ENCODE data around the gene SPAG16. TPM values are rescaled to one million over a fixed set of nuclear protein-coding genes. Genes with fewer than 3 reads are reported as not detected.
"Not testable (repeated sequence)": the region's sequence is repeated elsewhere in the genome, so short reads cannot be mapped to it uniquely, and the experiment has no call there.

The SPAG16 gene
- total RNA-seq, 1 donor from 2014 or later = 38.6 TPM

- Histone ChIP-seq H3K27ac (ENCODE audit: low read depth, low read length) (no peak overlapping the region), H3K27me3 (ENCODE audit: control insufficient read depth in 3 of 3, insufficient read depth in 3 of 3, low read length in 3 of 3) (no peaks in the 10 kb centered on the region), H3K4me3 (ENCODE audit: low read length in 3 of 3) (no peak overlapping the region), H3K36me3 (ENCODE audit: control insufficient read depth in 3 of 3, insufficient read depth in 3 of 3, low read length in 3 of 3) (no peaks in the 10 kb centered on the region), H3K9ac (ENCODE audit: low read depth in 1 of 3, low read length in 3 of 3) (no peak overlapping the region), H3K9me3 (ENCODE audit: control insufficient read depth in 3 of 3, low read length in 3 of 3) (peaks cover 0 to 3% (median 0%) of the 10 kb centered on the region in 3 donors), H3K4me1 (ENCODE audit: control insufficient read depth in 3 of 3, insufficient read depth in 3 of 3, low read length in 3 of 3) (no peaks in the 10 kb centered on the region)
Measured at GRCh38 chr2:213703406-213704098, 419.3 kb downstream of the SPAG16 start.

GRCh38 chr2:213710164-213710563 is 425.9 kb downstream of the SPAG16 start:
- Histone ChIP-seq H3K9ac (ENCODE audit: low read depth in 1 of 3, low read length in 3 of 3) (no peak overlapping the region), H3K9me3 (ENCODE audit: control insufficient read depth in 3 of 3, low read length in 3 of 3) (no peaks in the 10 kb centered on the region), H3K4me3 (ENCODE audit: low read length in 3 of 3) (no peak overlapping the region), H3K27ac (ENCODE audit: low read depth, low read length) (no peak overlapping the region), H3K36me3 (ENCODE audit: control insufficient read depth in 3 of 3, insufficient read depth in 3 of 3, low read length in 3 of 3) (no peaks in the 10 kb centered on the region), H3K27me3 (ENCODE audit: control insufficient read depth in 3 of 3, insufficient read depth in 3 of 3, low read length in 3 of 3) (no peaks in the 10 kb centered on the region), H3K4me1 (ENCODE audit: control insufficient read depth in 3 of 3, insufficient read depth in 3 of 3, low read length in 3 of 3) (no peaks in the 10 kb centered on the region)

GRCh38 chr2:213718411-213718810 is 434.1 kb downstream of the SPAG16 start:
- not testable (repeated sequence) for H3K4me3 ChIP-seq (ENCODE audit: low read length in 3 of 3); H3K9ac ChIP-seq (ENCODE audit: low read depth in 1 of 3, low read length in 3 of 3); H3K27me3 ChIP-seq (ENCODE audit: control insufficient read depth in 3 of 3, insufficient read depth in 3 of 3, low read length in 3 of 3); H3K27ac ChIP-seq (ENCODE audit: low read depth, low read length); H3K36me3 ChIP-seq (ENCODE audit: control insufficient read depth in 3 of 3, insufficient read depth in 3 of 3, low read length in 3 of 3); H3K9me3 ChIP-seq (ENCODE audit: control insufficient read depth in 3 of 3, low read length in 3 of 3); H3K4me1 ChIP-seq (ENCODE audit: control insufficient read depth in 3 of 3, insufficient read depth in 3 of 3, low read length in 3 of 3)

- Histone ChIP-seq H3K36me3 (ENCODE audit: control insufficient read depth in 3 of 3, insufficient read depth in 3 of 3, low read length in 3 of 3) (no peaks in the 10 kb centered on the region), H3K4me3 (ENCODE audit: low read length in 3 of 3) (no peak overlapping the region), H3K27ac (ENCODE audit: low read depth, low read length) (no peak overlapping the region), H3K9ac (ENCODE audit: low read depth in 1 of 3, low read length in 3 of 3) (no peak overlapping the region), H3K9me3 (ENCODE audit: control insufficient read depth in 3 of 3, low read length in 3 of 3) (no peaks in the 10 kb centered on the region), H3K27me3 (ENCODE audit: control insufficient read depth in 3 of 3, insufficient read depth in 3 of 3, low read length in 3 of 3) (no peaks in the 10 kb centered on the region), H3K4me1 (ENCODE audit: control insufficient read depth in 3 of 3, insufficient read depth in 3 of 3, low read length in 3 of 3) (no peaks in the 10 kb centered on the region)
Measured at GRCh38 chr2:213722565-213722964, 438.3 kb downstream of the SPAG16 start.

GRCh38 chr2:213723041-213723560 is 438.8 kb downstream of the SPAG16 start:
- Histone ChIP-seq H3K27ac (ENCODE audit: low read depth, low read length) (no peak overlapping the region), H3K9ac (ENCODE audit: low read depth in 1 of 3, low read length in 3 of 3) (no peak overlapping the region), H3K9me3 (ENCODE audit: control insufficient read depth in 3 of 3, low read length in 3 of 3) (no peaks in the 10 kb centered on the region), H3K4me3 (ENCODE audit: low read length in 3 of 3) (no peak overlapping the region), H3K4me1 (ENCODE audit: control insufficient read depth in 3 of 3, insufficient read depth in 3 of 3, low read length in 3 of 3) (no peaks in the 10 kb centered on the region), H3K27me3 (ENCODE audit: control insufficient read depth in 3 of 3, insufficient read depth in 3 of 3, low read length in 3 of 3) (no peaks in the 10 kb centered on the region), H3K36me3 (ENCODE audit: control insufficient read depth in 3 of 3, insufficient read depth in 3 of 3, low read length in 3 of 3) (no peaks in the 10 kb centered on the region)

GRCh38 chr2:213723707-213724106 is 439.4 kb downstream of the SPAG16 start:
- Histone ChIP-seq H3K4me1 (ENCODE audit: control insufficient read depth in 3 of 3, insufficient read depth in 3 of 3, low read length in 3 of 3) (no peaks in the 10 kb centered on the region), H3K9ac (ENCODE audit: low read depth in 1 of 3, low read length in 3 of 3) (no peak overlapping the region)

GRCh38 chr2:213726101-213726500 is 441.8 kb downstream of the SPAG16 start:
- H3K9me3 ChIP-seq (ENCODE audit: control insufficient read depth in 3 of 3, low read length in 3 of 3) = no peaks in the 10 kb centered on the region
- H3K4me1 ChIP-seq (ENCODE audit: control insufficient read depth in 3 of 3, insufficient read depth in 3 of 3, low read length in 3 of 3) = no peaks in the 10 kb centered on the region

More at GRCh38 chr2:213723707-213724106, 439.4 kb downstream of the SPAG16 start:
- Histone ChIP-seq H3K36me3 (ENCODE audit: control insufficient read depth in 3 of 3, insufficient read depth in 3 of 3, low read length in 3 of 3) (no peaks in the 10 kb centered on the region), H3K27me3 (ENCODE audit: control insufficient read depth in 3 of 3, insufficient read depth in 3 of 3, low read length in 3 of 3) (no peaks in the 10 kb centered on the region), H3K4me3 (ENCODE audit: low read length in 3 of 3) (no peak overlapping the region), H3K27ac (ENCODE audit: low read depth, low read length) (no peak overlapping the region), H3K9me3 (ENCODE audit: control insufficient read depth in 3 of 3, low read length in 3 of 3) (no peaks in the 10 kb centered on the region)

GRCh38 chr2:213733893-213734292 is 449.6 kb downstream of the SPAG16 start:
- Histone ChIP-seq H3K36me3 (ENCODE audit: control insufficient read depth in 3 of 3, insufficient read depth in 3 of 3, low read length in 3 of 3) (no peaks in the 10 kb centered on the region), H3K27me3 (ENCODE audit: control insufficient read depth in 3 of 3, insufficient read depth in 3 of 3, low read length in 3 of 3) (no peaks in the 10 kb centered on the region), H3K4me1 (ENCODE audit: control insufficient read depth in 3 of 3, insufficient read depth in 3 of 3, low read length in 3 of 3) (no peaks in the 10 kb centered on the region)

More at GRCh38 chr2:213726101-213726500, 441.8 kb downstream of the SPAG16 start:
- no peak overlapping the region for H3K4me3 ChIP-seq (ENCODE audit: low read length in 3 of 3)
- no peaks in the 10 kb centered on the region for H3K27me3 ChIP-seq (ENCODE audit: control insufficient read depth in 3 of 3, insufficient read depth in 3 of 3, low read length in 3 of 3)
- H3K36me3 ChIP-seq (ENCODE audit: control insufficient read depth in 3 of 3, insufficient read depth in 3 of 3, low read length in 3 of 3) = no peaks in the 10 kb centered on the region
- H3K27ac ChIP-seq (ENCODE audit: low read depth, low read length) = no peak overlapping the region
- no peak overlapping the region for H3K9ac ChIP-seq (ENCODE audit: low read depth in 1 of 3, low read length in 3 of 3)

GRCh38 chr2:213740453-213740852 is 456.2 kb downstream of the SPAG16 start:
- H3K36me3 ChIP-seq (ENCODE audit: control insufficient read depth in 3 of 3, insufficient read depth in 3 of 3, low read length in 3 of 3) = no peaks in the 10 kb centered on the region
- H3K9ac ChIP-seq (ENCODE audit: low read depth in 1 of 3, low read length in 3 of 3) = no peak overlapping the region
- H3K4me1 ChIP-seq (ENCODE audit: control insufficient read depth in 3 of 3, insufficient read depth in 3 of 3, low read length in 3 of 3) = no peaks in the 10 kb centered on the region
- no peaks in the 10 kb centered on the region for H3K27me3 ChIP-seq (ENCODE audit: control insufficient read depth in 3 of 3, insufficient read depth in 3 of 3, low read length in 3 of 3)
- no peaks in the 10 kb centered on the region for H3K9me3 ChIP-seq (ENCODE audit: control insufficient read depth in 3 of 3, low read length in 3 of 3)
- H3K4me3 ChIP-seq (ENCODE audit: low read length in 3 of 3) = no peak overlapping the region
- H3K27ac ChIP-seq (ENCODE audit: low read depth, low read length) = no peak overlapping the region

More at GRCh38 chr2:213733893-213734292, 449.6 kb downstream of the SPAG16 start:
- H3K9me3 ChIP-seq (ENCODE audit: control insufficient read depth in 3 of 3, low read length in 3 of 3) = no peaks in the 10 kb centered on the region
- no peak overlapping the region for H3K27ac ChIP-seq (ENCODE audit: low read depth, low read length)
- no peak overlapping the region for H3K4me3 ChIP-seq (ENCODE audit: low read length in 3 of 3)
- no peak overlapping the region for H3K9ac ChIP-seq (ENCODE audit: low read depth in 1 of 3, low read length in 3 of 3)

- Histone ChIP-seq H3K4me1 (ENCODE audit: control insufficient read depth in 3 of 3, insufficient read depth in 3 of 3, low read length in 3 of 3) (no peaks in the 10 kb centered on the region), H3K27ac (ENCODE audit: low read depth, low read length) (no peak overlapping the region), H3K9ac (ENCODE audit: low read depth in 1 of 3, low read length in 3 of 3) (no peak overlapping the region), H3K9me3 (ENCODE audit: control insufficient read depth in 3 of 3, low read length in 3 of 3) (no peaks in the 10 kb centered on the region), H3K4me3 (ENCODE audit: low read length in 3 of 3) (no peak overlapping the region), H3K27me3 (ENCODE audit: control insufficient read depth in 3 of 3, insufficient read depth in 3 of 3, low read length in 3 of 3) (no peaks in the 10 kb centered on the region), H3K36me3 (ENCODE audit: control insufficient read depth in 3 of 3, insufficient read depth in 3 of 3, low read length in 3 of 3) (no peaks in the 10 kb centered on the region)
Measured at GRCh38 chr2:213751446-213751845, 467.2 kb downstream of the SPAG16 start.

Data from skeletal muscle tissue (tissue), 4 donors.